Fibroblast of gingiva (primary cell): ENCODE measurements around the gene RALY.
A peak's percentile ranks its signal among the peaks of the same experiment; 100 is the strongest.

Experiments used
- DNase-seq: peaks from one replicate; pipeline ENCODE4 v3.0.0-alpha.2; 2011; ENCODE audit warnings: low read depth

Gene RALY

DNA sequence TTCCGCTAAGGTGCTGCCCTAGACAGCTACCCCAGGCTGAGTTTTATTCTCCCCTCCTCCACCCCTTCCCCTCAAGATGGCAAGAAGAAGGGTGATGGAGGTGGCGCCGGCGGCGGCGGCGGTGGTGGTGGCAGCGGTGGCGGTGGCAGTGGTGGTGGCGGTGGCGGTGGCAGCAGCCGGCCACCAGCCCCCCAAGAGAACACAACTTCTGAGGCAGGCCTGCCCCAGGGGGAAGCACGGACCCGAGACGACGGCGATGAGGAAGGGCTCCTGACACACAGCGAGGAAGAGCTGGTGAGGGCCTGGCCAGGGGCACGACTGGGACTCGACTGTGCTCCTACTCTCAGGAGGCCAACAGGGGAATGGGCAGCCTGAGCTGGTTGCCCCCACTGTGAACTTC is 83.2 kb downstream of the RALY start:
- no peak for DNase-seq

DNA sequence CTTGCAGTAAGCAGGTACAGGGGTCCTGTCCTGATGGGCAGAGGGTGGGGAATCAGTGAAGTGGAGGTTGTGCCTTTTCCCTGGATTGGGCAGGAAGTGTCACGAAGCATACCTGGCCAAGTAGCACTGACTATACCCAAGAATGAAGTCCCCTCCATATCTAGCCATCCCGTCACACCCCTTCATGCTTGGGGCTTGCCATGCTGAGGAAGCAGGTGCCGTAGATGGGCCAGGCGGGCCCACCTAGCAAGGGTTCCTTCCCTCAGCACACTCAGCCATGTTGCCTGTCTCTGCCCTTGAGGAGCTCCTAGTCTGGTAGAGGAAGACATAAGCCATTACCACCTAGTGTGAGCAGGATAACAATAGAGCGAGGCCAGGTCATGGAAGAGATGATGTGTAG is 84.8 kb downstream of the RALY start:
- no peak for DNase-seq

- no peak for DNase-seq
Measured at GRCh38 chr20:34079818-34080217, 86.1 kb downstream of the RALY start.

DNA sequence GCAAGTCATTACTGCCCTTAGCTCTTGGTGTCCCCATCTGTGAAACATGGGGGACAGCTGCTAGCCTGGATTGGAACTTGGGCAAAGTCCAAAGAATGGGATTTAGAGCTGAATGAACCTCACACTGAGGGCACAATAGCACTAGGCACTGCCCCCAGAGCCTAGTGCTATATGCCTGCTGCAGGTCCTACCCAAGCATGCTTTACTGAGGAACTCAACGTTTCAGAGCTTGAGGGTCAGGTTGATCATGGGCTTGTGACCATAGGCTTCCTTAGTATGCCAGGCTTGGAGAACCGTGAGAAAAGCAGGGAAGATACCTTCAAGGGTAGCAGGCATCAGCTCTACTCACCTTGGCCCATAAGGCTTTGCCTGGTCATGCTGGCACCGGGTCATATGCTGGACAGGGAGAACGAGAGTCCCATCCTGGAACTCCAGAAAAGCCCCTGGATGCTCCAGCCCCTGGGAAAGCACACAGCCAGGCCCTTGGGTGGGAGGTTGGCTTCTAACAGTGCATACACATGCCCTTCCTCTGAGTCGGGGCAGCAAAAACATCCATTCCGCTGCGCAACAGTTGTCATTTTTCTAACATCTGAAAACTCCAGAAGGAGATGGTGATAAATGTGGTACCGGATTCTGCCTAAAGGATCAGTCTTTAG is 88.6 kb downstream of the RALY start:
- no peak for DNase-seq

GRCh38 chr20:34083137-34083536 is 89.4 kb downstream of the RALY start:
- DNase-seq, result peak; percentile 92

DNA sequence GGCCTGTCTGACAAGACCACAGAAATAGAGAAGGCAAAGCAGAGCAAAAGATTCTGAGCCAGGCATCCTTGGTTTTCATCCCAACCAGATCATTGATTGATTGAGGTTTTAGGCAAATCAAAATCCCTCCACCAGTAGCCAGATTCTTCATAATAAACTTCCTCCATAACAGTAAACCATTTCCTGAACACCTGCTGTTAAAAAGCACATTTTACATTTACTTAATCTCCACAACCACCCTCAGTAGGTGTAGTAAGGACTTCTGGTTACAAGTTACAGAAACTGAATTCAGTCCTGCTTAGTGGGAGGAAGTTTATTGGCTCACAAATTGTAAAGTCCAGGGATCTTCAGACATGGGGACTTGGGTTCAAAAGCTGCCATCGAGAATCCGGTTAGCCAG is 90.1 kb downstream of the RALY start:
- DNase-seq, result no peak

DNA sequence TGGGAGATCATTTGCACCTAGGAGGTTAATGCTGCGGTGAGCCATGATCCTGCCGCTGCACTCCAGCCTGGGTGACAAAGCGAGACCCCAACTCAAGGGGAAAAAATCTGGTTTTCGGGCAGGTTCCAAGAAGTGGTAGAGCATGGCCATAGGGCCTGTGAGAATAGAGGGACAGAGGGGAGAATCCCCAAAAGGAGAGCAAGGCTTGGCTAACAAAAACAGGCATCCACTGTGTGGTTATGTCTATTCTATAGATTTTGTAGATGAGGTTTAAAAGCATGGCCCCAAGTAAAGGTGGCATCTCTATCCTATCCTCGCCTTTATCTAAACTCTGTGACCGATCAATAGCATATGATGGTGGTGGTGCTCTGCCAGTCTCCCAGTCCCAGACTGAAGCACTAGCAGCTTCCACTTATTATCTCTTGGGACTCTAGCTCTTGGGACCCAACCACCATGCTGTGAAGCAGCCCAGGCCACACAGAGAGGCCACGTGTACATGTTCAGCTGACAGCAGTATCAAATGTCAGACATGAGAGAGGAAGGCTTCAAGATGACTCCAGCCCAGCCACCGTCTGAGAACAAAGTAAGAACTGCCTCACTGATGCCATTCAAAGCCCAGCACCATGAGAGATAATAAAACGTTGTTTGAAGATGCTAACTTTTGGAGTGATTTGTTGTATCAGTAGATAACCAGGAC is 90.7 kb downstream of the RALY start:
- DNase-seq, result no peak

DNA sequence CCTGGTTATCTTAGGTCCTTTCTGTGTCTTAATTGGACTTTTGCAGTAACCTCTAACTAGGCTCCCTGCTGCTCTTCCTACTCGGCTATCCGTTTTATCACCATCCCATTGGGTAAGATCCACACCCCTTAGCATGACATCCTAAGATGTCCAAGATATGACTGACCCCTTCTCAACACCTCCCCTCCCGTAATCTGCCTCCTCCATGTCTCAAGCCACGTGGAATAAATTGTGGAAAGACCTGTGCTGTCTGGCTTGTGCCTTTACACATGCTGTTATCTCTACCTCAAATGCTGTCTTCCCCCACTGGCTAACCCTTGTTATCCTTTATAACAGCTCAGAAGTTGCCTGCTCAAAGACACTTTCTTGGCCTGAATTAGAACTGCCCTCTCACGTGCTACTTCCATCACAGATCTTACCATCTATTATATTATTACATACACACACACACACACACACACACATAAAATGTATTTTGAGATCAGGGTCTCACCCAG is 91.9 kb downstream of the RALY start:
- DNase-seq, result no peak

GRCh38 chr20:34088305-34089174 is 94.8 kb downstream of the RALY start:
- DNase-seq, result no peak

GRCh38 chr20:34089175-34089479 is 95.4 kb downstream of the RALY start:
- no peak for DNase-seq

DNA sequence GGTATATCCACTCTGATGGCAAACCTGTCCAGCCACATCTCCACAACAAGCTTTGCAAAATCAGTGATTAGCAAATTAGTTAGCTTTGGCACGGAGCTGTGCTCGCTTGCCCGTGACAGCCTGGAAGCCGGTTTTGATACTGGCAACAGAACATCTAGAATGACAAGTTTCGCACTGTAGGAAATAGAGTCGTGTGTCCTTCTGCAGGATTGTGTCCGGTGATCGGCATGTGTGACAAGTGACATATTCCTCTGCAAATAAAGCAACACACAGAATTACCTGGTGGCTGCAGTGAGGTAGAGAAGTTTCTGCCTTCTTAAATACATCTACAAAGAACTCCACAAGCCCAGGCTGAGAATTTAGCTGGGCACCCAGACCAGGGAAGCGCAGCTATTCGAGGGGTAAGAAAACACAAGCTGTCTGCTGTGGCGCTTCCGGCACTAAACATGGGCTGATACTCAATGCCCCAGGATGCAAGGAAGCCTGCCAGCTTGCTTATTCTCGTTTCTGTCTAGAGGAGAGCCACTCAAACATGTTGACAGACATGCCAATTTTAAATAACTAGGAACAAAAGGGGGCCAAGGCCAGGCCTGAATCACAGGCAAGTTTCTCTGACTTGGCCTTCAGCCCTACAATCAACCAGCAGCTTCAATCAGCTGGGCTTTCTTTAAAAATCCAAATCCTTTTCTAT is 96.1 kb downstream of the RALY start:
- no peak for DNase-seq

DNA sequence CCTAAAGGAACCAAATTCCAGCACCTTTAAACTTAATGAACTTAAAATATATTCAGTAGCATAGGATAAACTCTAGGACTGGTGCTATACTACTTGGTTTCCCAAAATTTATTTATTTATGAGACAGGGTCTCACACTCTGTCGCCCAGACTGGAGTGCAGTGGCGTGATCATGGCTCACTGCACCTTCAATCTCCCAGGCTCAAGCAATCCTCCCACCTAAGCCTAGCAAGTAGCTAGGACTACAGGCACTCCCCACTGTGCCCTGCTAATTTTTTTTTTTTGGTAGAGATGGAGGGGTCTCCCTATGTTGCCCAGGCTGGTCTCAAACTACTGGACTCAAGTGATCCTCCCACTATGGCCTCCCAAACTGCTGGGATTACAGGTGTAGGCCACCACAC is 96.9 kb downstream of the RALY start:
- DNase-seq, result no peak

DNA sequence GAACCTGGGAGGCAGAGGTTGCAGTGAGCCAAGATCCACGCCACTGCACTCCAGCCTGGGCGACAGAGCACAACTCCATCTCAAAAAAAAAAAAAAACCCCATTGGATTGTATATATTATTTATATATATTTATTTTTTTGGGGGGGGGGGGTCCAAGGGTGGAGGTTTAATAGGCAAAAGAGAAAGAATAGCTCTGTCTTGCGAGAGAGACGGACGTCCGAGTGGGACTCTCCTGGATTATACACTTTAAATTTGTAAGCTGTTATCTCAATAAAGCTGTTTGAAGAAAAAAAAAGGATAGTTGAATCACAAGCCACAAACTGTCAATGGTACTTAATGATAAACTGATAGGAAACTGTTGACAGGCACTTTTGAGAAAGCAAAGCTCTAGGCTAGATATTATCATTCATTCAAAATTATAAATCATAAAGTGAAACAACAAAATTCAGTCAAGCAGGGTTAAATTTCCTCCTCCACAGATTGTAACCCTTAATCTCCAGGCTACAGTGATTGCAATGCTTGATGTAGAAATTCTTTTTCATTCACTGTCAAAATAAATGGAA is 98.0 kb downstream of the RALY start:
- DNase-seq, result no peak

- no peak for DNase-seq
Measured at GRCh38 chr20:34093895-34094294, 100.2 kb downstream of the RALY start.

DNA sequence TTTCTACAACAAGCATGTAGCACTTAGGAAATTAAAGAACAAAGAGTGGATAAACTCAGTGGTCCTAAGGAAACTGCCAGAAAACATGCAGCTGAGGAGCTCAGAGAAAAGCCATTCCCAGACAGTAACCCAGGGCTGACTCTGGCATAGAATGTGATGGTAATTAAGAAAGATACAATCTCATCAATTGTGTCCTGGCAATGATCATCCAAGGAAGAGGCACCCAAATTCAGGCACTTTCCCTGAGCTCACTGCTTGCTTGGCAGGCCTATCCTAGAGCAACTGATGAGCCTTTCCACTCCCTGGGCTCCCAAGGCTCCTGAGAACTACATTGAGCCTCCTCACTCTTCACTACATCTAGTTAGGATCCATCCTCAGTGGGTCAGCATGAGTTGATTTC is 102.1 kb downstream of the RALY start:
- DNase-seq, result no peak

- no peak for DNase-seq
Measured at GRCh38 chr20:34096699-34097444, 103.2 kb downstream of the RALY start.

- DNase-seq, result no peak
Measured at GRCh38 chr20:34098570-34098969, 104.9 kb downstream of the RALY start.

- no peak for DNase-seq
Measured at GRCh38 chr20:34099675-34100074, 106.0 kb downstream of the RALY start.

- no peak for DNase-seq
Measured at GRCh38 chr20:34100576-34100975, 106.9 kb downstream of the RALY start.

GRCh38 chr20:34102342-34102741 is 108.6 kb downstream of the RALY start:
- DNase-seq, result no peak

GRCh38 chr20:34104059-34104458 is 110.3 kb downstream of the RALY start:
- DNase-seq, result no peak
